Pancreas (tissue), 10 donors: ENCODE results near the gene HIGD2A. TPM values are rescaled to one million over a fixed set of nuclear protein-coding genes. Genes with fewer than 3 reads are reported as not detected.
A peak's percentile ranks its signal among the peaks of the same experiment; 100 is the strongest.

ENCODE experiments used
- ATAC-seq, 4 donors: fragments of 200-7000 bp; cut with Tn5 transposase; one replicate each; pipeline versions ENCODE4 v1.8.0 to v1.9.1; 2020; ENCODE audit warnings: mild to moderate bottlenecking in 4 of 4, moderate library complexity in 4 of 4
- DNase-seq, 6 donors: peaks; one replicate each; pipeline ENCODE4 v3.0.0-alpha.2; 2020
- FAIRE-seq: peaks from 2 replicates; lab custom pipeline; 2012; peaks lifted over from hg19 to GRCh38; lab: Jason Lieb, UNC
- H3K27ac ChIP-seq, 4 donors: fragments of 200-600 bp; sonication (generic); 1 replicate in 3 of 4; 2 replicates in 1 of 4; pipeline versions ENCODE4 v1.5.0 to v1.8.0; 2020
- H3K27me3 ChIP-seq, 4 donors: fragments of 200-600 bp; one replicate each; pipeline ENCODE4 v1.8.0; 2021
- H3K36me3 ChIP-seq, 3 donors: fragments of 200-600 bp; sonication (generic) in 1 of 3; one replicate each; pipeline versions ENCODE4 v1.5.0 to v1.8.0; 2020 to 2021
- H3K4me1 ChIP-seq, 3 donors: fragments of 200-600 bp; one replicate each; pipeline ENCODE4 v1.8.0; 2021
- H3K4me3 ChIP-seq, 4 donors: fragments of 200-600 bp; sonication (generic) in 2 of 4; one replicate each; pipeline versions ENCODE4 v1.5.0 to v1.8.0; 2020 to 2021
- H3K9me3 ChIP-seq, 4 donors: fragments of 200-600 bp; one replicate each; pipeline ENCODE4 v1.8.0; 2021
- WGBS, 2 donors: extraction: QIAGEN DNeasy Blood & Tissue Kit; methylation state at CpG; one replicate each; pipeline ENCODE4 v1.1.7; 2013; 5-methylcytosine and 5-hydroxymethylcytosine counted together
- intact Hi-C, 3 donors: fragments of 100-400 bp; cut with DNase I; formaldehyde crosslinking; loops; one replicate each; pipeline versions ENCODE4 v1.11.1 to v1.14.2; 2022
- polyA plus RNA-seq, 2 donors: library from polyadenylated mRNA; stranded (reverse); fragments of 200-250 nt; gene quantifications; one replicate each; pipeline ENCODE4 v1.2.3, GENCODE V29; 2013
- total RNA-seq, 6 donors: library from RNA; stranded (reverse); fragmentation: NEBNext Ultra II Directional in 4 of 6; extraction: Animal tissue kit (Norgen Biotek cat#: 25700) in 4 of 6; gene quantifications; one replicate each; pipeline versions ENCODE4 v1.2.1 to v1.2.4, GENCODE V29; 2021 to 2023
- TF ChIP-seq, protein P1 (sequence below), 4 donors: fragments of 200-600 bp; sonication (generic) in 3 of 4; IDR thresholded peaks; one replicate each; pipeline versions ENCODE4 v1.5.0 to v1.8.0; 2021; ENCODE audit warnings: antibody characterized with exemption in 4 of 4
- donor health status: healthy with polysubstance abuse.
- donor health status: DM: no; HTN: no; CAD: no; lungs with moderate emphysema.
- donor health status: DM: no; HTN: no; CAD: no.
- donor health status: control.
- donor health status: control.
- donor health status: Bipolar disorder and iron deficiency.
- donor health status: DM: yes; HTN: yes; CAD: no.
- donor health status: DM: no; HTN: no; CAD: no.
- donor health status: DM: no; HTN: no; CAD: no.
- donor health status: DM: yes; HTN: yes; CAD: no.

Gene HIGD2A
- total and polyA plus RNA-seq, 8 donors: 30.0 to 109 (median 45.7) TPM

DNA sequence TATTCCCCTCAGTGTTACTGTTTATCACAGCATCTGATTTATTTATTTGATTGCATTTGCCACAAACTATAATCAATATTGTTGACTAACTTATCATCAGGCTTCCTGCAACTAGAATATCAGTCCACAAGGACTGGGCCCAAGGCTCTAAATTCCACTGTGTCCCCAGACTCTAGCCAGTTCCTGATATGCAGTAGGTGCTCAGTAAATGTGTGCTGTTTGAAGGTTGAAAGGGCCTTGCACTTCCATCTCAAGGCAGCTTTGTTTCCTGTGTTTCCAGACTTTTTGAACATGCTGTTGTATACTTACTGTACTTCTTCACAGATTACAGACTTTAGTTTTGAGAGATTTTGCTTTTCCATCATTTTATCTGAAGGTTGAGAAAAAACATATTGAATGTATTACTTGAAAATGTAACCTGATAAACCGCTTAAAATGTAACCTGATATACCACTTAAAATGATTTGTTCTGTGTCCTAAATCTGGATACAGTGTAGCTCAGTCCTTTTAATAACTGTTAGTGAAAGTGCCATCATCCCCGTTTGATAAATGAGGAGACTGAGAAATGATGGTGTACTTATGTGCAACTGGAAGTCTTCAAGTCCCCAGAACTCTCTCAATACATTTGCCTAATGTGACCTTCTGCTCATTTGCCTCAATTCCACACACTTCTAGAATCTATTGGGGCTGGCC, 45.6 kb upstream of the HIGD2A start:
- Histone ChIP-seq H3K4me3 (no peak overlapping the region), H3K27ac (no peak overlapping the region), H3K9me3 (no peaks in the 10 kb centered on the region), H3K27me3 (no peaks in the 10 kb centered on the region), H3K4me1 (no peaks in the 10 kb centered on the region), H3K36me3 (peaks cover 0 to 42% (median 27%) of the 10 kb centered on the region in 3 donors)
- TF ChIP-seq, protein P1, sequence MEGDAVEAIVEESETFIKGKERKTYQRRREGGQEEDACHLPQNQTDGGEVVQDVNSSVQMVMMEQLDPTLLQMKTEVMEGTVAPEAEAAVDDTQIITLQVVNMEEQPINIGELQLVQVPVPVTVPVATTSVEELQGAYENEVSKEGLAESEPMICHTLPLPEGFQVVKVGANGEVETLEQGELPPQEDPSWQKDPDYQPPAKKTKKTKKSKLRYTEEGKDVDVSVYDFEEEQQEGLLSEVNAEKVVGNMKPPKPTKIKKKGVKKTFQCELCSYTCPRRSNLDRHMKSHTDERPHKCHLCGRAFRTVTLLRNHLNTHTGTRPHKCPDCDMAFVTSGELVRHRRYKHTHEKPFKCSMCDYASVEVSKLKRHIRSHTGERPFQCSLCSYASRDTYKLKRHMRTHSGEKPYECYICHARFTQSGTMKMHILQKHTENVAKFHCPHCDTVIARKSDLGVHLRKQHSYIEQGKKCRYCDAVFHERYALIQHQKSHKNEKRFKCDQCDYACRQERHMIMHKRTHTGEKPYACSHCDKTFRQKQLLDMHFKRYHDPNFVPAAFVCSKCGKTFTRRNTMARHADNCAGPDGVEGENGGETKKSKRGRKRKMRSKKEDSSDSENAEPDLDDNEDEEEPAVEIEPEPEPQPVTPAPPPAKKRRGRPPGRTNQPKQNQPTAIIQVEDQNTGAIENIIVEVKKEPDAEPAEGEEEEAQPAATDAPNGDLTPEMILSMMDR (IDR thresholded peaks at IDR 0.05): no peak
- 56 to 81% methylated on average over 2 of the region's 2 CpGs for WGBS, 2 donors
- DNase-seq (no peak), FAIRE-seq (no peak), ATAC-seq (no peak)
- intact Hi-C loops: no loop called here

DNA sequence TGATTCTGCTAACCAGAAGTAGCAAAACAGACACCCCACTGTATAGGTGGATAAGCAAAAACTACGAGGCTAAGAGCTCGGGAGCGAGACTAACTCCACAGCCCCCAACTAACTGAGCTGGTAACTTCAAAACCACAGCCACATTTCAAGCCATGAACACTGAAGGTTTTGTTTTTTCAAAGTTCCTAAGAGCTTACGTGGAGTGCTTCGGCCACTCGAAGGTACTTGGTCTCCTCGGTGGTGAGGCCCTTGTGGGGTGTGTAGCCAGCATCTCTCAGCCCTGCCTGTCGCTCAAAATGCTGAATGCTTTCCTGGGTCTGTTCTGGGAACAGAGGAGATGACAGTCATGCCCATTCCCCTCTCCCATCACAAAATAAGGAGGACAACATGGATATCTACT, 38.1 kb upstream of the HIGD2A start:
- no peak for ATAC-seq
- Histone ChIP-seq H3K27ac (no peak overlapping the region), H3K4me3 (no peak overlapping the region), H3K36me3 (peaks cover 0 to 63% (median 37%) of the 10 kb centered on the region in 3 donors), H3K27me3 (no peaks in the 10 kb centered on the region), H3K4me1 (no peaks in the 10 kb centered on the region), H3K9me3 (no peaks in the 10 kb centered on the region)
- no peak for FAIRE-seq
- WGBS, 2 donors: 97 to 98% methylated on average over 8 of the region's 8 CpGs
- intact Hi-C loops: no loop called here
- TF ChIP-seq, protein P1 (IDR thresholded peaks at IDR 0.05): no peak
- DNase-seq: no peak

DNA sequence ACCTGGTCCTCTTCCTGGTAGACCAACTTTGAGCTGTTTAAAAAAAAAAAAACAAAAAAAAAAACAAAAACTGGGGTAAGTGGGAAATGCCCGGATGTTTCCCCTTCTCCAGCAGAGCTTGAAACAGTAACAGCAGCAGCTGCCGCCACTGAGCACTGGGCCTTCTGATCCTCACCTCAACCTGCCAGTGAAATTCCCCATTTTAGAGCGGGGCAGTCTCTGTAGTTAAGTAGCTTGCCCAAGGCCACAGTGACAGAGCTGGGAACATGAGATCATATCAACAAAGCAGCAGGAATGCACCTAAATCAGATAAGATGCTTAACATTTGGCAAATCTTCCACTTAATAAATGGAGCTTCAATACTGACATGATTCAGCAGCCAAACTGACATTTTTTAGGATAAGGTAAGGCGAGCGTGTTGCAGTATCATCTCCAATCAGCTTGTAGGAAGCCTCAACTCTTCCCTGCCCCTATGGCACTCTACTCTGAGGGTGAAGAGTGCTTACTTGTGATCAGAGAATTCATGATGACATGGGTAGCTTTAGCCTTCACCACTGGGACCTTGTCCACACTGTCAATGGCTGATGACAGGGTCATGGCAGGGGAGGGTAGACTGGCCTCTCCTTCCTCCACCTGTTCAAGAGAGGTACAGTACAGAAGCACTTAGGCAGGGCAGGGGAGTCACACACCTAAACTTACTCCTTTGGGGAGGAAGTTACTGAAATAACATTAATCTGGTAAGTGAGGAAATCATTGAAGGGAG, 36.3 kb upstream of the HIGD2A start:
- Histone ChIP-seq H3K27me3 (no peaks in the 10 kb centered on the region), H3K9me3 (no peaks in the 10 kb centered on the region), H3K4me1 (no peaks in the 10 kb centered on the region), H3K36me3 (peaks cover 0 to 44% (median 22%) of the 10 kb centered on the region in 3 donors), H3K27ac (peak overlapping the region in 1 of 4 donors; percentile 15), H3K4me3 (no peak overlapping the region)
- no peak for DNase-seq
- 88 to 91% methylated on average over 5 of the region's 5 CpGs for WGBS, 2 donors
- peak in 2 of 4 donors; percentile 27 to 78 for ATAC-seq
- intact Hi-C loops: no loop called here
- FAIRE-seq: no peak
- TF ChIP-seq, protein P1 (IDR thresholded peaks at IDR 0.05): no peak

DNA sequence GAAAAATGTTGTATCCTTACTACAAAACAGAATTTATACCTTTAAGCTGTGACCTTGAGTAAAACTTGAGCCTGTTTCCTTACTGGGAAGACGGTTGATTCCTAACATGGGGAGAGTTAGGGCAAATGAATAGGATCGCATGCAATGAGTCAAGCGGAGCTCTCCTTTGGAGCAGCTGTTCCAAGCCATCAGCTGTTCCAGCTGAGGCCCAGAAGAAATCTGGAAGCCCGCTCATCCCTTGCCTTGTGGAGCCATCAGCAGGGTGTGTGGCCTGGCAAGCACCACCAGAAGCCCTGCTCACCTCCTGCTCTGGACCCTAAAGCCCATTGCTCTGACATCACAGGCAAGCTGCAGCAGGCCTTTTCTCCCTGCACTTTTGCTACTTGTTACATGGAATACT, 35.0 kb upstream of the HIGD2A start:
- ATAC-seq: no peak
- Histone ChIP-seq H3K4me3 (no peak overlapping the region), H3K4me1 (no peaks in the 10 kb centered on the region), H3K9me3 (no peaks in the 10 kb centered on the region), H3K27me3 (no peaks in the 10 kb centered on the region), H3K27ac (no peak overlapping the region), H3K36me3 (peaks cover 0 to 32% (median 14%) of the 10 kb centered on the region in 3 donors)
- TF ChIP-seq, protein P1 (IDR thresholded peaks at IDR 0.05): no peak
- intact Hi-C loops: no loop called here
- no peak for FAIRE-seq
- WGBS, 2 donors: 92 to 95% methylated on average over 4 of the region's 4 CpGs
- DNase-seq: no peak
